HG02981 (cell line): ENCODE data around the gene OR51B4.
"Not testable (repeated sequence)": the region's sequence is repeated elsewhere in the genome, so short reads cannot be mapped to it uniquely, and the experiment has no call there.

Experiments
- ATAC-seq: cut with Tn5 transposase; IDR thresholded peaks from one replicate; pipeline ENCODE4 v1.9.1; 2021; ENCODE audit warnings: mild to moderate bottlenecking, moderate library complexity; ENCODE audit not compliant: unreplicated experiment

Gene OR51B4, protein sequence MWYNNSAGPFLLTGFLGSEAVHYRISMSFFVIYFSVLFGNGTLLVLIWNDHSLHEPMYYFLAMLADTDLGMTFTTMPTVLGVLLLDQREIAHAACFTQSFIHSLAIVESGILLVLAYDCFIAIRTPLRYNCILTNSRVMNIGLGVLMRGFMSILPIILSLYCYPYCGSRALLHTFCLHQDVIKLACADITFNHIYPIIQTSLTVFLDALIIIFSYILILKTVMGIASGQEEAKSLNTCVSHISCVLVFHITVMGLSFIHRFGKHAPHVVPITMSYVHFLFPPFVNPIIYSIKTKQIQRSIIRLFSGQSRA

DNA sequence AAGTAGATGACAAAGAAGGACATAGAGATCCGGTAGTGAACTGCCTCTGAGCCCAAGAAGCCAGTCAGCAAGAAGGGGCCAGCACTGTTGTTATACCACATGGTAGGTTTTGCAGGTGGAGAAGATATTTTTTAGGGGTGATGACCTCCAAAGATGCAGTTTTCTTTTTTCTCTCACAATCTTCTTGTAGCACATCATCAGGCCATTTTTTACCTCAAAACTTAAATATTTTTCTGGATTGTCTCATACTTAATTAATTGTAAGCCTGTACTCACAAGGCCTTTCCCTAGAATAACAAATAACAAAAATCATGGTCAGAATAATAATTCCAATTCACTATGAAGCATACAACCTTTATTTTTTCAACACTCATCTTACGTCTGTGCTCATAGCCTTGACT, at the start of gene OR51B4:
OR51B4 (minus strand) TSS at position 101 of the 400 bp plus-strand sequence; CDS start at position 101, 0 bp downstream.
- ATAC-seq, result no peak

DNA sequence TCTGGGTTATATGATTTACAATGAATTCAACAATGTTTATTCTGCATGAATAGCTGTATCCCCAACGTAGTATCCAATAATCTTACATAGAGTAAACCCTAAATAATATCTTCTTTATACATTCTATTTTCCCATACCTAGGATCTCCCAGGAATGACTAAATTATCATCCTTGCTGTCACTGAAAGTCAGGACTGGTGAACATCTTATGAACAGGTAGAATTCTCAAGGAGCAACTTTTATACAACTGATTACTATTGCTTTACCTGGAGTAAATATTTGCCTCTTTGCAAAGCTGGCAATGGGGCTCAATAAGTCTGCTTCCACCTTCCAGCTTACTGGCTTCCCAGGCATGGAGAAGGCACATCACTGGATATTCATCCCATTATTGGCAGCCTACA, 49.5 kb upstream of the OR51B4 start, which contains the start of gene OR51B6:
OR51B6 (plus strand) TSS at position 301 of the 400 bp plus-strand sequence; CDS start at position 301, 0 bp downstream.
- ATAC-seq, result no peak

DNA sequence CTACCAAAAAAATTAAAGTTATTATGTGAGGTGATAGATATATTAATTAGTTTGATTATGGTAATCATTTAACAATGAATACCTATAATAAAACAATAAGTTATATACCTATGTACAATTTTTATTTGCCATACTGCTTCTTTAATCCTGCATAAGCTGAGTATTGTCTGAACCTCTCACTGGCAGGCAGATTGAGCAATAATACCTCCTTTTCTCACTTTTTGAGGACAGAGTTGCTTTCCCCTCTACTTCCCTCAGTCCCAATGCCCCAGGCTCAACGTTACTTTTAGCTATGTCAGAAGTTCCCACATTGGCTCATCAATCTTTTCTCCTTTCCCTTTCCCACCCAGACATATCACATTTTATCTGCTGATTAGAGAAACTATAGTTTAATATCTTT, 47.8 kb upstream of the OR51B4 start:
- ATAC-seq, result no peak

DNA sequence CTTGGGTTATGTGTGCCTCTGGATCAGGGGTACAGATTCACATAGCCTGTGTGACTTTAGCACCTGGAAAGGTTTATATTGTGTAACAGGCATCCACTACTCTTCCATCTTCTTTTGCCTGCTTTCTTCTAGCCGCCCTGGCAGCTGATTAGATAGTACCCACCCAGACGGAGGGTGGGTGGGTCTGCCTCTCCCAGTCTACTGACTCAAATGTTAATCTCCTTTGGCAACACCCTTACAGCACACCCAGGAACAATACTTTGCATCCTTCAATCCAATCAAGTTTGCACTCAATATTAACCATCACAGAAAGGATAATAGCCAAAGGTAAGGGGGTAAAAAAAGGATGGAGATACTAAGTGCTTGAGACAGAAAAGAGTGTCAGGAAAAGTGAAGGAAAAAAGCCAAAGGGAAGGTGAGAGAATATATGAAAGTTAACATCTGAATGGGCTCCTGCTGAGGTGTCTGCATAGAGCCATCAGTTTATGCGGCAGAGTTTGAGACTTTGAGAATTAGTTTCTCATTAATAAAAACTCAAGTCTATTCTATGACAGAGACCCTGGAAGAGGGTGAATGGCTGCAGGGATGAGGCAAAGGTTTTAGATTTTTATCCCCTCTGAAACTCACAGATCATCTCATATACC, 46.9 kb upstream of the OR51B4 start:
- ATAC-seq, result no peak

DNA sequence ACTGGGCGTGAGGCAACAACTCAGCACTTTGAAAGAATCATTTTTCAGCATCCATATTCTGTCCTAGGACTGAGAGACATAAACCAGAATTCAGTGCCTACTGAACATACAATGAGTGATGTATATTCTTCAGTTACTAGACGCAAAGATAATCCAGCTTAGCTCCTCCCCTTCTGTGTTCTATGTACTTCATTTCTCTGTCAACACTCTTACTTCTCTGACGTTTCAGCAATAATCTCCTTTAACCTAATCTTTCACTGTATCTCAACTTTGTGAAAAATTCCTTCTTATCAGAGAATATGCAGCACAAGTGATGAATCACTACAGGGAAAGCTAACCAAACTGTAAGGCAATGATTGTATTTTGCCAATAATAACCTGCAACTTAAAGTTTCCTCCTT, 44.1 kb upstream of the OR51B4 start:
- ATAC-seq, result no peak

DNA sequence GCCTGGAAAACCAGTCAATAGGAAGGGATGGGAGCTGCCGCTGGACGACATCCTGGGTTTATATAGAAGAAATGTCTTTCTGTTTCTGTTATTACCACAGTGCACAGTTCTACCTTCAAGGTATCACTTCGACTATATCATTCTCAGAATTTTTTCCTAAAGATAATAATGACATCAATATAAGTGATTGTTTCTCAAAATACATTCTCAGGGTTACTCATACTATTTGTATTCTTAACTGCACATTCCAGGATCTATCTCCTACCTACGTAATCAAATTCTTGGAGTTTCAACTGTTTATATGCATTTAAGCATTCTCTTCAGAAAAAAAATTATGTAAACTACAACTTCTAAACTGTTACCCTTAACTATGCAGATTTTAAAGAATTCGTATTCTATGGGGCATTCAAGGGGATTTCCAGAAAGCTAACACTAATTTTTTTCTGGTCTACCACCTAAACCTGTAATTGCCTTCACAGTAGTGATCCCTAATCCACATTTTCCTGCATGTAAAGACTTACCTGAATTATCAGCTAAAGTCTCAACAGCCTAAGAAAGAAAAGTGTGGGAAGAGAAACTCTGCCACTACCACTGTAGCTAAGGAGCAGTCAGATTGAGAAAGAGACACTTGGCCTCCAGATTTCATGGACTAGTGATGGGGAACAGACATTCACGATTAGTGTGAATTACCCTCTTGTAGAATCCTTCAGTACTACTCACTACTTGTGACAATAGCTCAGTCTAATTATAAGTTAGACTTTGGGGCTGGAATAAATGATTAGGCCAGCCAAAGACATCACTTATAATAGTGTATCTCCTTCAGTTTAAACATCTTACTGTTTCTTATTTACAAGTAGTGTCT, 42.0 kb upstream of the OR51B4 start, which contains the start of gene OR51B5:
OR51B5 (minus strand) TSS at position 51 of the 862 bp plus-strand sequence; CDS start at position 51, 0 bp downstream.
- no peak for ATAC-seq

DNA sequence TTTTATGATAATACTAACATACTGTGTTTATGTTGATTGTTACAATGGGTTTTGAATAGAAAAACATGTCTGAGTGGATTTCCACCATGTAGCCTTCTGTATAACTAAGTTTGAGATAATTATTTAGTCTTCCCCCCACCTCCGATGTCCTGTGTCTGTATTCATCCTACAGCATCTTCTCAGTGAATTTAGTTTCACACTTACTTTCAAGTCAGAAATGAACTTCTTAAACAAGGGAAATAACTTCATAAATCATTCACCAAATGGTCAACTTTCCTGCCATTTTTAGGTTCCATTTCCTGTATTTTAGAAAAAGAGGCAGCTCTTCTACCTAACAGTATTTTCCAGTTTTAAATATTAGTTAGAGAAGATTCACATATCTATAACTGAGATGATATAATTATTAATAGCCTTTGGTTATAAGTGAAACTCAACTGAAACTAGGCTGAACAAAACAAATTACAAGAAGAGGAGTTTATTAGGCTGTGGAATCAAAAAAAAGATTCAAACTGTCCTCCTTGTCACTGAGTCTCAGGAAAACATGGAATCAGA, 38.1 kb upstream of the OR51B4 start:
- peak; percentile 72 for ATAC-seq

DNA sequence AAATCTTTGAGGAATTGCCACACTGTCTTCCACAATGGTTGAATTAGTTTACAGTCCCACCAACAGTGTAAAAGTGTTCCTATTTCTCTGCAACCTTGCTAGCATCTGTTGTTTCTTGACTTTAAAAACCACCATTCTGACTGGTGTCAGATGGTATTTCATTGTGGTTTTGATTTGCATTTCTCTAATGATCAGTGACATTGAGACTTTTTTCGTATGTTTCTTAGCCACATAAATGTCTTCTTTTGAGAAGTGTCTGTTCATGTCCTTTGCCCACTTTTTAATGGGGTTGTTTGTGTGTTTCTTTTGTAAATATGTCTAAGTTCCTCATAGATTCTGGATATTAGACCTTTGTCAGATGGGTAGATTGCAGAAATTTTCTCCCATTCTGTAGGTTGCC, 35.5 kb upstream of the OR51B4 start:
- ATAC-seq, result not testable (repeated sequence)

DNA sequence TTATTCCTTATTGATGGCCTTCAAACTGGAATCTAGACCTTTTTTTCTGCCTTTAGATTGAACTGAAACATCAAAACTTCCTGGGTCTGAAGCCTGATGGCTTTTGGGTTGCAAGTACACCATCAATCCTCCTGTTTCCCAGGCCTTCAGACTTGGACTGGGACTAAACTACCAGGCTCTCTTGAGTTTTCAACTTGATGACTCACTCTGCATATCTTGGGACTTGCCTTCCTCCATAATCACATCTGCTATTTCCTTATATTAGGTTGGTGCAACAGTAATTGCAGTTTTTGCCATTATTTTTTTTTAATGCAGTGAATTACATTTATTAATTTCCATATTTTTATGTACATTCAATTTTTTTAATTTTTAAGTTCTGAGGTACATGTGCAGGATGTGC, 34.6 kb upstream of the OR51B4 start:
- no peak for ATAC-seq

DNA sequence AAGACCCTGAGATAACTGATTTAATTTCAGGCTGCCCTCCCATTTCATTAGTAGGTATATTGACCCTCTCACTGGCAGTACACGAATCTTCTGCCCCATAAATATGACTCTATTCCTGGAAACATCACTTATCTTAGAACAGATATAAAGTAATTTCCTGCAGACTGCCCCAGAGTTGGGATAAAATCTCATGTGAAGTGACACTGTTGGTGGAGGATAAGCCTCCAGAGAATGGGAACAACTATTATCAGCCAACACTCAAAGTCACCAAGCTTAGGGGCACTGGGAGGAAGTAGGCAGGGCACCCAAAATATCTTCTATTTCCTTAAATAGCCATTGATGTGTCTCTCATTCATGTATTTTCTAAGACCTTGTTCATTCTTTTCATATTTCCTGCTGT, 33.4 kb upstream of the OR51B4 start:
- no peak for ATAC-seq

DNA sequence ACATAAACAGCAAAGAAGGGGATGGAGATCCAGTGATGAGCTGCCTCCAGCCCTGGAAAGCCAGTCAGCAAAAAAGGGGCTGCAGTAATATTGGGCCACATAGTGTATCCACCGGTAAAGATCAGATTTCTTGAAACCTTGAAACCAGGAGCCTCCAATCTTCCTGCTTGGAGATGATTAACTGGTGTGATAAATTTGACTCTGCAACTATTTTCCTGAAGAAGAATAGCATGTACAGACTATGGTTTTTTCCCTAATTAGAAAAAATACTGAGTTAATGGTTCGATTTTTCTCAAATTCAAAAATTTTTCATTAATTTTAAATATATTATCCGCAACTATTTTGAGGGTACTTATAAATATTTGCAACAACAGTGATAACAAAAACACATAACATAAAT, 22.5 kb upstream of the OR51B4 start, which contains the start of gene OR51B2:
OR51B2 (minus strand) TSS at position 101 of the 400 bp plus-strand sequence; CDS start at position 101, 0 bp downstream.
- no peak for ATAC-seq

DNA sequence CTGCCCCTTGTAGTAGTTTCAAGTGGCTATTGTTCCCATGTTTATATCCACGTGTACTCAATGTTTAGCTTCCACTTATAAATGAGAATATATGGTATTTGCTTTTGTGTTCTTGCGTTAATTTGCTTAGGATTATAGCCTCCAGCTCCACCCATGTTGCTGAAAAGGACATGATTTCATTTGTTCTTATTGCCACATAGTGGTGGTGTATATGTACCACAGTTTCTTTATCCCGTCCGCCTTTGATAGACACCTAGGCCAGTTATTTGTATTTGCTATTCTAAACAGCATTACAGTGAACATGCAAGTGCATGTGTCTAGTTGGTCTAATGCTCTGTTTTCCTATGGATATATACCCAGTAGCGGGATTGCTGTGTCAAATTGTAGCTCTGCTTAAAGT, 15.5 kb upstream of the OR51B4 start:
- no peak for ATAC-seq

DNA sequence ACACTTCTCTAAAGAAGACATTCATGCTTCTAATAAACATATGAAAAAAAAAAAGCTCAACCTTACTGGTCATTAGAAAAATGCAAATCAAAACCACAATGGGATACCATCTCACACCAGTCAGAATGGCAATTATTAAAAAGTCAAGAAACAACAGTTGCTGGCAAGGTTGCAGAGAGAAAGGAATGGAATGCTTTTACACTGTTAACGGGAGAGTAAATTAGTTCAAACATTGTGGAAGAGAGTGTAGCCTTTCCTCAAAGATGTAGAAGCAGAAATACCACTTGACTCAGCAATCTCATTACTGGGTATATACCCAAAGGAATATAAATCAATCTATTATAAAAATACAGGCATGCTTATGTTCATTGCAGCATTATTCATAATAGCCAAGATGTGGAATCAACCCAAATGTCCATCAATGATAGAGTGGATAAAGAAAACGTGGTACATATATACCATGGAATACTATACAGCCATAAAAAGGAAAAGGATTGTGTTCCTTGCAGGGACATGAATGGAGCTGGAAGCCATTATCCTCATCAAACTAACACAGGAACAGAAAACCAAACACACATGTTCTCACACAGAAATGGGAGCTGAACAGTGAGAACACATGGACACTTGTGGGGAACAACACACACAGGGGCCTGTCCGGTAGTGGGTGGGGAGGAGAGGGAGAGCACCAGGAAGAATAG, 11.7 kb upstream of the OR51B4 start:
- not testable (repeated sequence) for ATAC-seq

DNA sequence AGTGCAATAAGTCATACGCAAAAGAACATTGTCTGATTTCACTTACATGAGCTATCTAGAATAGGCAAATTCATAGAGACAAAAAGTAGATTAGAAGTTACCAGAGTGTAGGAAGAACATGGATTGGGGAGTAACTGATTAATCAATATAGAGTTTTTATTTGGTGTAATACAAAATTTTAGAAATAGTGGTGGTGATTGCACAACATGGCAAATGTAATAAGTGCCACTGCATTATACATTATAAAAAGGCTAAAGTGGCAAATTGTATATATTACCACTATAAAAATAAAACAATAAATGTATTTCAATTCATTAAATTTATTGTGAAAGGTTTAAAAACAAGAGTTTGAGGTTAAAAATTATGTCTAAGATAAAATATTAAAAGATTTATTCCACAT, 8.7 kb upstream of the OR51B4 start:
- ATAC-seq, result no peak

DNA sequence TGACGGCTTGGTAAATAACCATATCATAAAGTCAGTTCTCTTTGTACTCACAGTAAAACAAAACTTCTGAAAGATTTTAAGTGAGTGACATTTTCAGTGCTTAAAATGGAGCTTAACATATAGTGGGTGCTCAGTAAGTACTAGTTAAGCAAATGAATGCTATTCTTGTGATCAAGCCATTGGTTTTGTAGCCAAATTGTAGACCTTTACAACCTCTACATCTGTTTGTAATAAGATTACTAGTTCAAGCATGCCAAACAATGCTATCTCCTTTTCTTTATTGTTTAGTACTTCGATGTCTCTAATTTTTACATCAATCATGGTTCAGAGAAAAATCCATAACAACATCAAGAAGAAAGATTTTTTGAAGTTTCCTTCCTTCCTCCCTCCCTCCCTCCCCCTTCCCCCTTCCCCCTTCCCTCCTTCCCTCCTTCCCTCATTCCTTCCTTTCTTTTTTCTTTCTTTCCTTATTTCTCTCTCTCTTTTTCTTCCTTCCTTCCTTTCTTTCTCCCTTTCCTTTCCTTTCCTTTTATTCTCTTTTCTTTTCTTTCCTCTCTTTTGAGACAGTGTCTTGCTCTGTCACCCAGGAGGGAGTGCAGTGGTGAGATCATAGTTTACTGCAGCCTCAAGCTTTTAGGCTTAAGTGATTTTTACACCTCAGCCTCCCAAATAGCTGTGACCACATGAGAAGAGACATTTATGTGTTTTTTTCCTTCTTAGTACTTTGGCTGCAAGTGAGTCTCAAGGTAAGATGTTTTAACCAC, 5.7 kb upstream of the OR51B4 start:
- ATAC-seq, result no peak

DNA sequence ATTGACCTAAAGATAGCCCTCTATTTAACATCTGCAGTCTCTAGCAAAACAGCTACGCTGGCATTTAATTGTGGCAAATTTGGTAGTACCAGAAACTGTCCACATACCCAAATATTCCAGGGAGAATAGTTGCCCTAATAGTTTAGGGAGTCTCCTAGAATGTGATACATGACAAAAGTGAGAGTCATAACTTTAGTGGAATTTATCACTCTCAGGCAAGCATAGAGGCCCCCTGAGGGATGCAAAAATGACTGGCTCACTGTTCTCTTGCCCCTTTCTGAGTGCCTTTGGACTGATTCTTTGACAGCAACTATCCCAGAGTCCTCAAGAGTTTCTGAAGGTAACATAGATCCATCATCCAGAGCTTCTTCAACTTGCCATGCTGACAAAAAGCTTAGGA, 2.3 kb upstream of the OR51B4 start:
- no peak for ATAC-seq

DNA sequence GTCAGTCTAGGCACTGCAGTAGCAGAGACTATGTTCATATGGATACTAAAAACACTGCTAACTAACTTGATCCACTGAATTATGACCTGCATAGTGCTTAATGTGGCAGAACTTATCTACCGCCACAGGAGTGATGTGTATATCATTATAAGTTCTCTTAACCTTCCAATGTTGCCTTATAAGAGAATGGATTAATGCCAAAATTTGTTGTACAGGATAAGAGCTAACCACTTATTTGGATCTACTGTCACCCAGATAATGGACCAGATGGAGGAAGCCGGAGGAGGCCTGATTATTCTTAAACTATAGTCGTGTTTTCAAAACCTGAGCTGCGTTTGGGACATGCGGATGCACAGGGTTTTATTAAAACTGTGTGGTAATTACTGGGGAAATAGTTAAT, 1.9 kb upstream of the OR51B4 start:
- ATAC-seq, result no peak

DNA sequence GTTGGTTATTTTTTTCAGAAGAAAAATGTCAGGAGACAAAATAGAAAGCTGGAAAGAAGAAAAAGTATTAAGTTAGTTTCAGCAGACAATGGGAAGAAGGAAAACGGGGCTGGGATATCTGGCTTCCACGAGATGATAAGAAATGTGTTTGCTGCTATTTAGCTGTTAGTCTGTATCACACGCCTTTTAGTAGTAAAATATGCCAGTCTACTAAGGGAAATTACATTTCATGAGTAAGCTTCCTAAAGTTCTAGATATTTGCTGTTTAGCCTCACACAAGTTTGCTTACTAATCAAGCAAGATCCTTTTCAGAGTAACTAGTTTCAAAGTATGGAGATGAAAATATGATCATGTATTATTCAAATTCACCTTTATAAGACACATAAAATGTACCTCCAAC, 1.5 kb downstream of the OR51B4 start:
- ATAC-seq, result no peak

DNA sequence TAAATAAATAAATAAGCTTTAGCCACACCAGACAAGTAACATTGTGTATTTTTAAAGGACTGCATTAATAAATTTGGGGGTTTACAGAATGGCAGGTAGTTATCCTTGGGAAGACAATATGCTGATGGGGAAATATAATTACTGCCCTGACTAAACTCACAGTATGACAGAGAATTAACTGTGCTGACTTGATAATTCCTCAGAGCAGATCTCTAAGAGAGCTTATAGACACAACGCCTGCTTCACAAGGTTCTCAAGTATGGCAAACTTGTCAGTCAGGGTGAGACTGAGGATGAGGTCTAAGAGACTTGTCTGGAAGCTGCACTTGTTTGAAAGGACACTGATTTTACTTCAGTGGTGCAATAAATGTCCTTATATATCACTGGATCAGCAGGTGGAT, 3.3 kb downstream of the OR51B4 start:
- no peak for ATAC-seq
